ENCODE measurements around the gene NXNL1. TPM values are rescaled to one million over a fixed set of nuclear protein-coding genes. Genes with fewer than 3 reads are reported as not detected.

NXNL1 gene
- total and polyA plus RNA-seq, 2 experiments from 2014 or later: not detected

- no peak overlapping the region for H3K27ac ChIP-seq
- H3K9me2 ChIP-seq (ENCODE audit: insufficient read depth): no peaks in the 10 kb centered on the region
- H3K4me3 ChIP-seq: no peak overlapping the region
- H3F3A ChIP-seq (ENCODE audit: insufficient read depth): peaks cover 9% of the 10 kb centered on the region
- in situ Hi-C loops (cut with MboI): no loop called here
- DNase-seq: no peak
- no peaks in the 10 kb centered on the region for H3K27me3 ChIP-seq (replicated peaks; ENCODE audit: insufficient read depth)
- no peaks in the 10 kb centered on the region for H4K20me1 ChIP-seq (ENCODE audit: insufficient read depth)
- H3K4me2 ChIP-seq (ENCODE audit: unreplicated experiment): no peak overlapping the region
- no peaks in the 10 kb centered on the region; the same call in 1 of the 2 replicates for H3K36me3 ChIP-seq (ENCODE audit: low read depth)
- H2AFZ ChIP-seq: no peak overlapping the region
- WGBS, 2 experiments (ENCODE audit: low coverage in 1 of 2, low lambda C conversion rate in 2 of 2, missing lambda C conversion rate in 2 of 2): 72 to 85% methylated on average over 13 of the region's 13 CpGs
- peaks cover 86% of the 10 kb centered on the region for H3K79me2 ChIP-seq (ENCODE audit: insufficient read depth)
- H3K9me3 ChIP-seq (ENCODE audit: low read depth): no peaks in the 10 kb centered on the region
- H3K9ac ChIP-seq: no peak overlapping the region
- no peak for TF ChIP-seq EZH2phosphoT487 (IDR thresholded peaks at IDR 0.05; ENCODE audit: insufficient read depth, low read depth)
- no peak for TF ChIP-seq EZH2 (IDR thresholded peaks at IDR 0.05; ENCODE audit: insufficient read depth, poor library complexity, severe bottlenecking)
- H3K4me1 ChIP-seq (ENCODE audit: insufficient read depth): peaks cover 22% of the 10 kb centered on the region
Measured at GRCh38 chr19:17504456-17504855, 43.7 kb upstream of the NXNL1 start.

GRCh38 chr19:17504030-17504429 lies 43.3 kb upstream of the NXNL1 start:
- Histone ChIP-seq H4K20me1 (ENCODE audit: insufficient read depth) (no peaks in the 10 kb centered on the region), H3K4me2 (ENCODE audit: unreplicated experiment) (no peak overlapping the region), H3K27me3 (replicated peaks; ENCODE audit: insufficient read depth) (no peaks in the 10 kb centered on the region), H3K9me3 (ENCODE audit: low read depth) (no peaks in the 10 kb centered on the region), H3K79me2 (ENCODE audit: insufficient read depth) (peaks cover 82% of the 10 kb centered on the region), H3F3A (ENCODE audit: insufficient read depth) (peaks cover 9% of the 10 kb centered on the region), H3K4me1 (ENCODE audit: insufficient read depth) (peaks cover 21% of the 10 kb centered on the region), H3K9ac (no peak overlapping the region), H3K4me3 (no peak overlapping the region), H3K36me3 (ENCODE audit: low read depth) (no peaks in the 10 kb centered on the region; the same call in 1 of the 2 replicates), H3K9me2 (ENCODE audit: insufficient read depth) (no peaks in the 10 kb centered on the region), H3K27ac (no peak overlapping the region), H2AFZ (no peak overlapping the region)
- 92 to 94% methylated on average over 2 of the region's 2 CpGs for WGBS, 2 experiments (ENCODE audit: low coverage in 1 of 2, low lambda C conversion rate in 2 of 2, missing lambda C conversion rate in 2 of 2)
- DNase-seq: no peak
- in situ Hi-C loops (cut with MboI): no loop called here
- TF ChIP-seq EZH2 (IDR thresholded peaks at IDR 0.05; ENCODE audit: insufficient read depth, poor library complexity, severe bottlenecking): no peak
- no peak for TF ChIP-seq EZH2phosphoT487 (IDR thresholded peaks at IDR 0.05; ENCODE audit: insufficient read depth, low read depth)

- no peaks in the 10 kb centered on the region for H4K20me1 ChIP-seq (ENCODE audit: insufficient read depth)
- H2AFZ ChIP-seq: no peak overlapping the region
- no peaks in the 10 kb centered on the region for H3K9me3 ChIP-seq (ENCODE audit: low read depth)
- WGBS, 2 experiments (ENCODE audit: low coverage in 1 of 2, low lambda C conversion rate in 2 of 2, missing lambda C conversion rate in 2 of 2): 90% methylated on average over 6 of the region's 6 CpGs
- peaks cover 3% of the 10 kb centered on the region for H3F3A ChIP-seq (ENCODE audit: insufficient read depth)
- H3K27me3 ChIP-seq (replicated peaks; ENCODE audit: insufficient read depth): no peaks in the 10 kb centered on the region
- no peak overlapping the region for H3K4me3 ChIP-seq
- no peaks in the 10 kb centered on the region; the same call in 1 of the 2 replicates for H3K36me3 ChIP-seq (ENCODE audit: low read depth)
- peaks cover 16% of the 10 kb centered on the region for H3K4me1 ChIP-seq (ENCODE audit: insufficient read depth)
- no peak overlapping the region for H3K27ac ChIP-seq
- no peaks in the 10 kb centered on the region for H3K9me2 ChIP-seq (ENCODE audit: insufficient read depth)
- H3K79me2 ChIP-seq (ENCODE audit: insufficient read depth): peaks cover 78% of the 10 kb centered on the region
- H3K9ac ChIP-seq: no peak overlapping the region
- no peak for TF ChIP-seq EZH2phosphoT487 (IDR thresholded peaks at IDR 0.05; ENCODE audit: insufficient read depth, low read depth)
- TF ChIP-seq EZH2 (IDR thresholded peaks at IDR 0.05; ENCODE audit: insufficient read depth, poor library complexity, severe bottlenecking): no peak
- H3K4me2 ChIP-seq (ENCODE audit: unreplicated experiment): no peak overlapping the region
- in situ Hi-C loops (cut with MboI): no loop called here
- no peak for DNase-seq
Measured at GRCh38 chr19:17503240-17503639, 42.5 kb upstream of the NXNL1 start.

GRCh38 chr19:17500447-17501198 lies 39.9 kb upstream of the NXNL1 start:
- Histone ChIP-seq H3K79me2 (ENCODE audit: insufficient read depth) (peaks cover 77% of the 10 kb centered on the region), H3K4me1 (ENCODE audit: insufficient read depth) (peaks cover 10% of the 10 kb centered on the region), H3K36me3 (ENCODE audit: low read depth) (no peaks in the 10 kb centered on the region; the same call in 1 of the 2 replicates), H3K9me3 (ENCODE audit: low read depth) (no peaks in the 10 kb centered on the region), H3K9ac (no peak overlapping the region), H3K4me3 (no peak overlapping the region), H3K4me2 (ENCODE audit: unreplicated experiment) (no peak overlapping the region), H4K20me1 (ENCODE audit: insufficient read depth) (no peaks in the 10 kb centered on the region), H3K27me3 (replicated peaks; ENCODE audit: insufficient read depth) (no peaks in the 10 kb centered on the region), H3K27ac (peak overlapping the region; percentile 70), H3K9me2 (ENCODE audit: insufficient read depth) (no peaks in the 10 kb centered on the region), H2AFZ (no peak overlapping the region), H3F3A (ENCODE audit: insufficient read depth) (peaks cover 10% of the 10 kb centered on the region)
- WGBS, 2 experiments (ENCODE audit: low coverage in 1 of 2, low lambda C conversion rate in 2 of 2, missing lambda C conversion rate in 2 of 2): 94 to 95% methylated on average over 27 of the region's 27 CpGs
- DNase-seq: no peak
- no peak for TF ChIP-seq EZH2phosphoT487 (IDR thresholded peaks at IDR 0.05; ENCODE audit: insufficient read depth, low read depth)
- in situ Hi-C loops (cut with MboI): no loop called here

Measured in GM23248 (cell line).